Ishikawa (cell line): ENCODE data around the gene CAMTA2.

Experiments
- CEBPB ChIP-seq: IDR thresholded peaks from 2 replicates; pipeline ENCODE4 v1.6.1; 2012
- CREB1 ChIP-seq: IDR thresholded peaks from 2 replicates; pipeline ENCODE4 v1.6.1; 2012; ENCODE audit warnings: low read depth
- EGR1 ChIP-seq: IDR thresholded peaks from 2 replicates; pipeline ENCODE4 v1.6.1; 2012
- EP300 ChIP-seq: IDR thresholded peaks from 2 replicates; pipeline ENCODE4 v1.6.1; 2012; ENCODE audit warnings: borderline replicate concordance
- FOXM1 ChIP-seq: IDR thresholded peaks from 2 replicates; pipeline ENCODE4 v1.6.1; 2012; ENCODE audit warnings: low read depth, borderline replicate concordance
- NFIC ChIP-seq: IDR thresholded peaks from 2 replicates; pipeline ENCODE4 v1.6.1; 2012
- RAD21 ChIP-seq: IDR thresholded peaks from 2 replicates; pipeline ENCODE4 v1.6.1; 2012; ENCODE audit warnings: low read depth
- TAF1 ChIP-seq: IDR thresholded peaks from 2 replicates; pipeline ENCODE4 v1.6.1; 2012; ENCODE audit warnings: low read depth, mild to moderate bottlenecking
- TCF12 ChIP-seq: IDR thresholded peaks from 2 replicates; pipeline ENCODE4 v1.6.1; 2012; ENCODE audit warnings: low read depth
- TEAD4 ChIP-seq: IDR thresholded peaks from 2 replicates; pipeline ENCODE4 v1.6.1; 2012
- USF1 ChIP-seq: IDR thresholded peaks from 2 replicates; pipeline ENCODE4 v1.6.1; 2012
- YY1 ChIP-seq: IDR thresholded peaks from 2 replicates; pipeline ENCODE4 v1.6.1; 2012; ENCODE audit warnings: low read depth
- ZBTB7A ChIP-seq: IDR thresholded peaks from 2 replicates; pipeline ENCODE4 v1.6.1; 2012; ENCODE audit warnings: low read depth
- TF ChIP-seq, protein P1 (sequence below): IDR thresholded peaks from 2 replicates; pipeline ENCODE4 v1.6.1; 2012
- TF ChIP-seq, protein P2 (sequence below): IDR thresholded peaks from 2 replicates; pipeline ENCODE4 v1.6.1; 2012; ENCODE audit warnings: low read depth, mild to moderate bottlenecking

Gene CAMTA2

DNA sequence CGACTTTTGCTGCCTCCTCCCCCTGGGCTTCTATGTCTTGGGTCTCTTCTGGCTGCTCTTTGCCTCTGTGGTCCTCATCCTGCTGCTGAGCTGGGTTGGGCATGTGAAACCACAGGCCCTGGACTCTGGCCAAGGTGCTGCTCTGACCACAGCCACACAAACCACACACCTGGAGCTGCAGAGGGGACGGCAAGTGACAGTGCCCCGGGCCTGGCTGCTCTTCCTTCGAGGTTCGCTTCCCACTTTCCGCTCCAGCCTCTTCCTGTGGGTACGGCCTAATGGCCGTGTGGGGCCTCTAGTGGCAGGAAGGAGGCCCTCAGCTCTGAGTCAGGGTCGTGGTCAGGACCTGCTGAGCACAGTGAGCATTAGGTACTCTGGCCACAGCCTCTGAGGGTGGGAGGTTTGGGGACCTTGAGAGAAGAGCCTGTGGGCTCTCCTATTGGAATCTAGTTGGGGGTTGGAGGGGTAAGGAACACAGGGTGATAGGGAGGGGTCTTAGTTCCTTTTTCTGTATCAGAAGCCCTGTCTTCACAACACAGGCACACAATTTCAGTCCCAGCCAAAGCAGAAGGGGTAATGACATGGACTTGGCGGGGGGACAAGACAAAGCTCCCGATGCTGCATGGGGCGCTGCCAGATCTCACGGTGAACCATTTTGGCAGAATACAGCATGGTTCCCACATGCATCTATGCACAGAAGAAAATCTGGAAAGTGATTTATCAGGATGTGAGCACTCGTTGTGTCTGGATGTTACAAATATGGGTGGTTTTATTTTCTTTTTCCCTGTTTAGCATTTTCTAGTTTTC, 53.1 kb downstream of the CAMTA2 start:
- TF ChIP-seq NFIC: peak; percentile 23; the same call in 1 of the 2 replicates
- no peak for TF ChIP-seq CREB1

DNA sequence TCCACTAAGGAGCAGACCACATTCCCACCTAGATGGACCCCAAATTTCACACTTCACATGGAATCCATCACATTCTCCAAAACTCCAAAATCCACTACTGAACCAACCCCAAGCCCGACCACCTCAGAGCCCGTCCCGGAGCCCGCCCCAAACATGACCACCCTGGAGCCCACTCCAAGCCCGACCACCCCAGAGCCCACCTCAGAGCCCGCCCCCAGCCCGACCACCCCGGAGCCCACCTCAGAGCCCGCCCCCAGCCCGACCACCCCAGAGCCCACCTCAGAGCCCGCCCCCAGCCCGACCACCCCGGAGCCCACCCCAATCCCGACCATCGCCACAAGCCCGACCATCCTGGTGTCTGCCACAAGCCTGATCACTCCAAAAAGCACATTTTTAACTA, 53.8 kb downstream of the CAMTA2 start:
- TF ChIP-seq ZBTB7A (no peak), NFIC (no peak), RAD21 (no peak), EGR1 (no peak), FOXM1 (no peak), TEAD4 (no peak), CREB1 (no peak), TAF1 (no peak)
- TF ChIP-seq, protein P1, sequence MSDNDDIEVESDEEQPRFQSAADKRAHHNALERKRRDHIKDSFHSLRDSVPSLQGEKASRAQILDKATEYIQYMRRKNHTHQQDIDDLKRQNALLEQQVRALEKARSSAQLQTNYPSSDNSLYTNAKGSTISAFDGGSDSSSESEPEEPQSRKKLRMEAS: no peak
- TF ChIP-seq, protein P2, sequence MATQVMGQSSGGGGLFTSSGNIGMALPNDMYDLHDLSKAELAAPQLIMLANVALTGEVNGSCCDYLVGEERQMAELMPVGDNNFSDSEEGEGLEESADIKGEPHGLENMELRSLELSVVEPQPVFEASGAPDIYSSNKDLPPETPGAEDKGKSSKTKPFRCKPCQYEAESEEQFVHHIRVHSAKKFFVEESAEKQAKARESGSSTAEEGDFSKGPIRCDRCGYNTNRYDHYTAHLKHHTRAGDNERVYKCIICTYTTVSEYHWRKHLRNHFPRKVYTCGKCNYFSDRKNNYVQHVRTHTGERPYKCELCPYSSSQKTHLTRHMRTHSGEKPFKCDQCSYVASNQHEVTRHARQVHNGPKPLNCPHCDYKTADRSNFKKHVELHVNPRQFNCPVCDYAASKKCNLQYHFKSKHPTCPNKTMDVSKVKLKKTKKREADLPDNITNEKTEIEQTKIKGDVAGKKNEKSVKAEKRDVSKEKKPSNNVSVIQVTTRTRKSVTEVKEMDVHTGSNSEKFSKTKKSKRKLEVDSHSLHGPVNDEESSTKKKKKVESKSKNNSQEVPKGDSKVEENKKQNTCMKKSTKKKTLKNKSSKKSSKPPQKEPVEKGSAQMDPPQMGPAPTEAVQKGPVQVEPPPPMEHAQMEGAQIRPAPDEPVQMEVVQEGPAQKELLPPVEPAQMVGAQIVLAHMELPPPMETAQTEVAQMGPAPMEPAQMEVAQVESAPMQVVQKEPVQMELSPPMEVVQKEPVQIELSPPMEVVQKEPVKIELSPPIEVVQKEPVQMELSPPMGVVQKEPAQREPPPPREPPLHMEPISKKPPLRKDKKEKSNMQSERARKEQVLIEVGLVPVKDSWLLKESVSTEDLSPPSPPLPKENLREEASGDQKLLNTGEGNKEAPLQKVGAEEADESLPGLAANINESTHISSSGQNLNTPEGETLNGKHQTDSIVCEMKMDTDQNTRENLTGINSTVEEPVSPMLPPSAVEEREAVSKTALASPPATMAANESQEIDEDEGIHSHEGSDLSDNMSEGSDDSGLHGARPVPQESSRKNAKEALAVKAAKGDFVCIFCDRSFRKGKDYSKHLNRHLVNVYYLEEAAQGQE: no peak

DNA sequence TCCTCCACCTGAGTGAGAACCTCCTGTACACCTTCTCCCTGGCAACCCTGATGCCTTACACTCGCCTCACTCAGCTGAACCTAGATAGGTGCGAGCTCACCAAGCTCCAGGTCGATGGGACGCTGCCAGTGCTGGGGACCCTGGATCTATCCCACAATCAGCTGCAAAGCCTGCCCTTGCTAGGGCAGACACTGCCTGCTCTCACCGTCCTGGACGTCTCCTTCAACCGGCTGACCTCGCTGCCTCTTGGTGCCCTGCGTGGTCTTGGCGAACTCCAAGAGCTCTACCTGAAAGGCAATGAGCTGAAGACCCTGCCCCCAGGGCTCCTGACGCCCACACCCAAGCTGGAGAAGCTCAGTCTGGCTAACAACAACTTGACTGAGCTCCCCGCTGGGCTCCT, 54.7 kb downstream of the CAMTA2 start:
- TF ChIP-seq USF1: no peak
- no peak for TF ChIP-seq ZBTB7A
- TF ChIP-seq YY1: no peak
- TF ChIP-seq RAD21: no peak
- no peak for TF ChIP-seq TCF12
- no peak for TF ChIP-seq TAF1
- TF ChIP-seq TEAD4: no peak
- TF ChIP-seq EP300: no peak
- TF ChIP-seq FOXM1: no peak
- no peak for TF ChIP-seq NFIC
- TF ChIP-seq, protein P1: no peak
- no peak for TF ChIP-seq CEBPB
- TF ChIP-seq, protein P2: no peak
- TF ChIP-seq EGR1: no peak
- no peak for TF ChIP-seq CREB1

- no peak for TF ChIP-seq NFIC
- TF ChIP-seq USF1: no peak
- TF ChIP-seq CEBPB: no peak
- TF ChIP-seq, protein P1: no peak
- TF ChIP-seq TEAD4: no peak
- no peak for TF ChIP-seq CREB1
- TF ChIP-seq RAD21: no peak
- TF ChIP-seq, protein P2: no peak
- TF ChIP-seq FOXM1: no peak
- TF ChIP-seq EP300: no peak
- TF ChIP-seq YY1: no peak
- TF ChIP-seq TAF1: no peak
- TF ChIP-seq ZBTB7A: no peak
- TF ChIP-seq TCF12: no peak
- no peak for TF ChIP-seq EGR1
These were observed 55.5 kb downstream of the CAMTA2 start, which contains the start of gene GP1BA for GRCh38 chr17:4931963-4932362. Gene GP1BA (plus strand): TSS chr17:4932277. CDS start chr17:4932605, 328 bp downstream.
